ENCODE results near the gene NOTCH1. TPM values are rescaled to one million over a fixed set of nuclear protein-coding genes. Genes with fewer than 3 reads are reported as not detected.

The NOTCH1 gene
- total RNA-seq, 1 experiment from 2014 or later = 95.6 TPM

DNA sequence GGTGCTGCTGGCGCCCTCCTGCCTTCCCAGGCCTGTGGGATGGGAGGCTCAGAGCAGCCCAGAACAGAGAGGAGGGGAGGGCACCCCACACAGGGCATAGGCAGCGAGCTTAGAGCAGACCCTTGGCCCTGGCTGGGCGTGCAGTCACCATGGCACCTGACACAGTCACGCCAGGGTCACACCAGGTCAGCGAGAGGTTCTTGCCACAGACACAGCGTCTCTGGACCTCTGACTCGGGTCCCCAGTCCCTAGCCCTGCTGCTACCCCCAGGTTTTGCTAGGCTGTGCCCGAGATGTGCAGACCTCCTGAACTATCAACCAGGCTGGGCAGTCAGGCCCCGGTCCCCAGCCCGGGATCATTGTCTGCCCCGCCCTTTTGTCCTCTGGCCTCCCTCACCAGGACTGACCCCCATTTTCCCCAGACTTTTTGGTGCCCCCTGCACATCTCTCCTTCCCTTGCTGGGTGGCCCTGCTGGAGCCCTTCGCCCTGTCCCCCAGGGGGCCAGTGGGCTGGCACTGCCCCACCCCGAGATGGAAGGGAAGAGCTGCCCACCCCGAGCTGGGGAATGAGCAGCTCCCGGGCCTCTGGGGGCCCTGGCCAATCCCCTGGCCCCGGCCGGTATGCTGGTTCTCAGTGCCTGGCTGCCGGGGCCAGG, 24.5 kb upstream of the NOTCH1 start (continued):
- TF ChIP-seq, protein P1, sequence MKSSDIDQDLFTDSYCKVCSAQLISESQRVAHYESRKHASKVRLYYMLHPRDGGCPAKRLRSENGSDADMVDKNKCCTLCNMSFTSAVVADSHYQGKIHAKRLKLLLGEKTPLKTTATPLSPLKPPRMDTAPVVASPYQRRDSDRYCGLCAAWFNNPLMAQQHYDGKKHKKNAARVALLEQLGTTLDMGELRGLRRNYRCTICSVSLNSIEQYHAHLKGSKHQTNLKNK (CRISPR knock-in tag; IDR thresholded peaks at IDR 0.05) = no peak

- peaks cover 69% of the 10 kb centered on the region for H3K4me1 Mint-ChIP-seq
- CTCF ChIA-PET = no interaction called here
- no peaks in the 10 kb centered on the region; the same call in 1 of the 2 replicates for H3K9me3 Mint-ChIP-seq
- no peak for ATAC-seq
- DNase-seq (ENCODE audit: low spot score) = no peak
- H3K27ac Mint-ChIP-seq = peak overlapping the region; percentile 91
- POLR2A ChIA-PET = no interaction called here
- TF ChIP-seq PREB (CRISPR knock-in tag; IDR thresholded peaks at IDR 0.05; ENCODE audit: borderline replicate concordance) = no peak
- TF ChIP-seq, protein P2, sequence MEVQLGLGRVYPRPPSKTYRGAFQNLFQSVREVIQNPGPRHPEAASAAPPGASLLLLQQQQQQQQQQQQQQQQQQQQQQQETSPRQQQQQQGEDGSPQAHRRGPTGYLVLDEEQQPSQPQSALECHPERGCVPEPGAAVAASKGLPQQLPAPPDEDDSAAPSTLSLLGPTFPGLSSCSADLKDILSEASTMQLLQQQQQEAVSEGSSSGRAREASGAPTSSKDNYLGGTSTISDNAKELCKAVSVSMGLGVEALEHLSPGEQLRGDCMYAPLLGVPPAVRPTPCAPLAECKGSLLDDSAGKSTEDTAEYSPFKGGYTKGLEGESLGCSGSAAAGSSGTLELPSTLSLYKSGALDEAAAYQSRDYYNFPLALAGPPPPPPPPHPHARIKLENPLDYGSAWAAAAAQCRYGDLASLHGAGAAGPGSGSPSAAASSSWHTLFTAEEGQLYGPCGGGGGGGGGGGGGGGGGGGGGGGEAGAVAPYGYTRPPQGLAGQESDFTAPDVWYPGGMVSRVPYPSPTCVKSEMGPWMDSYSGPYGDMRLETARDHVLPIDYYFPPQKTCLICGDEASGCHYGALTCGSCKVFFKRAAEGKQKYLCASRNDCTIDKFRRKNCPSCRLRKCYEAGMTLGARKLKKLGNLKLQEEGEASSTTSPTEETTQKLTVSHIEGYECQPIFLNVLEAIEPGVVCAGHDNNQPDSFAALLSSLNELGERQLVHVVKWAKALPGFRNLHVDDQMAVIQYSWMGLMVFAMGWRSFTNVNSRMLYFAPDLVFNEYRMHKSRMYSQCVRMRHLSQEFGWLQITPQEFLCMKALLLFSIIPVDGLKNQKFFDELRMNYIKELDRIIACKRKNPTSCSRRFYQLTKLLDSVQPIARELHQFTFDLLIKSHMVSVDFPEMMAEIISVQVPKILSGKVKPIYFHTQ (CRISPR knock-in tag; IDR thresholded peaks at IDR 0.05) = no peak
- no peak for TF ChIP-seq FOXK1 (CRISPR knock-in tag; IDR thresholded peaks at IDR 0.05)
- TF ChIP-seq TEAD1 (CRISPR knock-in tag; IDR thresholded peaks at IDR 0.05) = no peak
- TF ChIP-seq SOX15 (CRISPR knock-in tag; IDR thresholded peaks at IDR 0.05) = no peak
- no peak for TF ChIP-seq ATF3 (CRISPR knock-in tag; conservative IDR thresholded peaks at IDR 0.05)
- TF ChIP-seq, protein P3, sequence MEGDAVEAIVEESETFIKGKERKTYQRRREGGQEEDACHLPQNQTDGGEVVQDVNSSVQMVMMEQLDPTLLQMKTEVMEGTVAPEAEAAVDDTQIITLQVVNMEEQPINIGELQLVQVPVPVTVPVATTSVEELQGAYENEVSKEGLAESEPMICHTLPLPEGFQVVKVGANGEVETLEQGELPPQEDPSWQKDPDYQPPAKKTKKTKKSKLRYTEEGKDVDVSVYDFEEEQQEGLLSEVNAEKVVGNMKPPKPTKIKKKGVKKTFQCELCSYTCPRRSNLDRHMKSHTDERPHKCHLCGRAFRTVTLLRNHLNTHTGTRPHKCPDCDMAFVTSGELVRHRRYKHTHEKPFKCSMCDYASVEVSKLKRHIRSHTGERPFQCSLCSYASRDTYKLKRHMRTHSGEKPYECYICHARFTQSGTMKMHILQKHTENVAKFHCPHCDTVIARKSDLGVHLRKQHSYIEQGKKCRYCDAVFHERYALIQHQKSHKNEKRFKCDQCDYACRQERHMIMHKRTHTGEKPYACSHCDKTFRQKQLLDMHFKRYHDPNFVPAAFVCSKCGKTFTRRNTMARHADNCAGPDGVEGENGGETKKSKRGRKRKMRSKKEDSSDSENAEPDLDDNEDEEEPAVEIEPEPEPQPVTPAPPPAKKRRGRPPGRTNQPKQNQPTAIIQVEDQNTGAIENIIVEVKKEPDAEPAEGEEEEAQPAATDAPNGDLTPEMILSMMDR (IDR thresholded peaks at IDR 0.05) = no peak
- TF ChIP-seq GRHL2 (CRISPR knock-in tag; IDR thresholded peaks at IDR 0.05; ENCODE audit: insufficient replicate concordance, severe bottlenecking) = no peak
- TF ChIP-seq, protein P4, sequence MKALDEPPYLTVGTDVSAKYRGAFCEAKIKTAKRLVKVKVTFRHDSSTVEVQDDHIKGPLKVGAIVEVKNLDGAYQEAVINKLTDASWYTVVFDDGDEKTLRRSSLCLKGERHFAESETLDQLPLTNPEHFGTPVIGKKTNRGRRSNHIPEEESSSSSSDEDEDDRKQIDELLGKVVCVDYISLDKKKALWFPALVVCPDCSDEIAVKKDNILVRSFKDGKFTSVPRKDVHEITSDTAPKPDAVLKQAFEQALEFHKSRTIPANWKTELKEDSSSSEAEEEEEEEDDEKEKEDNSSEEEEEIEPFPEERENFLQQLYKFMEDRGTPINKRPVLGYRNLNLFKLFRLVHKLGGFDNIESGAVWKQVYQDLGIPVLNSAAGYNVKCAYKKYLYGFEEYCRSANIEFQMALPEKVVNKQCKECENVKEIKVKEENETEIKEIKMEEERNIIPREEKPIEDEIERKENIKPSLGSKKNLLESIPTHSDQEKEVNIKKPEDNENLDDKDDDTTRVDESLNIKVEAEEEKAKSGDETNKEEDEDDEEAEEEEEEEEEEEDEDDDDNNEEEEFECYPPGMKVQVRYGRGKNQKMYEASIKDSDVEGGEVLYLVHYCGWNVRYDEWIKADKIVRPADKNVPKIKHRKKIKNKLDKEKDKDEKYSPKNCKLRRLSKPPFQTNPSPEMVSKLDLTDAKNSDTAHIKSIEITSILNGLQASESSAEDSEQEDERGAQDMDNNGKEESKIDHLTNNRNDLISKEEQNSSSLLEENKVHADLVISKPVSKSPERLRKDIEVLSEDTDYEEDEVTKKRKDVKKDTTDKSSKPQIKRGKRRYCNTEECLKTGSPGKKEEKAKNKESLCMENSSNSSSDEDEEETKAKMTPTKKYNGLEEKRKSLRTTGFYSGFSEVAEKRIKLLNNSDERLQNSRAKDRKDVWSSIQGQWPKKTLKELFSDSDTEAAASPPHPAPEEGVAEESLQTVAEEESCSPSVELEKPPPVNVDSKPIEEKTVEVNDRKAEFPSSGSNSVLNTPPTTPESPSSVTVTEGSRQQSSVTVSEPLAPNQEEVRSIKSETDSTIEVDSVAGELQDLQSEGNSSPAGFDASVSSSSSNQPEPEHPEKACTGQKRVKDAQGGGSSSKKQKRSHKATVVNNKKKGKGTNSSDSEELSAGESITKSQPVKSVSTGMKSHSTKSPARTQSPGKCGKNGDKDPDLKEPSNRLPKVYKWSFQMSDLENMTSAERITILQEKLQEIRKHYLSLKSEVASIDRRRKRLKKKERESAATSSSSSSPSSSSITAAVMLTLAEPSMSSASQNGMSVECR (CRISPR knock-in tag; IDR thresholded peaks at IDR 0.05; ENCODE audit: borderline replicate concordance) = no peak
- no peaks in the 10 kb centered on the region for H3K36me3 Mint-ChIP-seq
- H3K4me3 Mint-ChIP-seq = no peak overlapping the region
- H3K27me3 Mint-ChIP-seq (ENCODE audit: low read depth) = no peaks in the 10 kb centered on the region; the same call in 1 of the 2 replicates
Observed at GRCh38 chr9:136569526-136570148, 23.8 kb upstream of the NOTCH1 start.

All from WTC11 (cell line).